HG03558 (cell line): ENCODE results near the gene ZNF557.
"Not testable (repeated sequence)": the region's sequence is repeated elsewhere in the genome, so short reads cannot be mapped to it uniquely, and the experiment has no call there.

Experiments
- ATAC-seq: cut with Tn5 transposase; IDR thresholded peaks from one replicate; pipeline ENCODE4 v1.9.1; 2021; ENCODE audit warnings: moderate number of reproducible peaks; ENCODE audit not compliant: unreplicated experiment; ENCODE audit errors: extremely low read depth

The ZNF557 gene

DNA sequence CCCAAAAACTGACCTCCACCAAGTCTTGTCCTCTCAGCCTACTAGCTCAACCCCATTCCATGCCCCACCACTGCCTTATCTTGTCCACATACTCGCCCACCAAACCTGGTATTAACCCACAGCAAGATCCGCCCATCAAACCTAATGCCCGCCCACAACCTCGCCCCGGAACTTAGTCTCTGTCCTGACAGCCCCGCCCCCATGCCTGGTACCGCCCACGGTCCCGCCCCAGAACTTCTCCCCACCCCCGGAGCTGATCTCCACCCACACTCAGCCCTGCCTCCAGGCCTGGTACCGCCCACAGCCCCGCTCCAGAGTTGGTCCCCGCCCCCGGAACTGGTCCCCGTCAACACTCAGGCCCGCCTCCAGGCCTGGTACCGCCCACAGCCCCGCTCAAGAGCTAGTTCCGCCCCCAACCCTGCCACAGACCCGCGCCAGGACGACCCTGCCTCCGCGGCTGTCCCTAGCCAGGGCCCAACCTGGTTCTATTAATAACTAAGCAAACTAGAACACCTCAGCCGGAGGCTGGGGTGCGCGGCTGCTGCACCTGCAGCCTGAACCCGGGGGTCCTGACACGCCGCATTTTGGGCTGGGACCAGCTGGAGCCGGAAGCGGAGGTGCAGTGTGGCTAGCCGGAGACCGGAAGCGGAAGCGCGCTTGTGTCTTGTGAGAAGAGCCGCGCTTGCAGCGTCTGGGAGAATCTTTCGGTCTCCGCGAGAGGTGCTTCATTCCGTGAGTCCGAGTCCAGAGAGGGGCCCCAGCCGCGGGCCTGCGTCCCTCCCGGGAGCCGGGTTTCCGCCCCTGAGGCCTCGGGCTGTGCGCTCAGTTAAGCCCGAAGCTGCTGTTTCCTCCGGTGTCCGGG, at the start of gene ZNF557:
ZNF557 (plus strand) TSS at position 662 of the 862 bp plus-strand sequence. CDS start 5,372 bp downstream, outside the sequence.
- ATAC-seq: no peak

DNA sequence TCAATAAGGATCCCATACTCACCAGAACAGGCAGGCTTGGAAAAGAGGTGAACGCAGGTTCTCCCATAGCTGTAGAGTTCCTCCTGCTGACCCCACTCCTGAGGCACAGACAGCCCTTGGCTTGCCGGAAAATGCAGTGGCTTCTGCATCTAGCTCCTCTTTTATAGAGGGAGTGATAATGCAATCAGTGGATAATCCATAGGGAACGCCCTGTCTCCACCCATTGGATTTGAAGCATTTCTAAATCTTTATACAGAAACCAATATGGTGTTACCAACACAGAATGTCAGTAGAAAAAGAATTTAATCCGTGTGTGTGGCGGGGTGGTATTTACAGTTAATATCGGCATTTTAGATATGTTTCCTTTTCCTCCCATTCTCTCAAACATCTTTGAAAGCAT, 48.2 kb upstream of the ZNF557 start, which contains the start of gene MBD3L2B:
MBD3L2B (minus strand) TSS at position 101 of the 400 bp plus-strand sequence; CDS start at position 67, 34 bp downstream.
- not testable (repeated sequence) for ATAC-seq

DNA sequence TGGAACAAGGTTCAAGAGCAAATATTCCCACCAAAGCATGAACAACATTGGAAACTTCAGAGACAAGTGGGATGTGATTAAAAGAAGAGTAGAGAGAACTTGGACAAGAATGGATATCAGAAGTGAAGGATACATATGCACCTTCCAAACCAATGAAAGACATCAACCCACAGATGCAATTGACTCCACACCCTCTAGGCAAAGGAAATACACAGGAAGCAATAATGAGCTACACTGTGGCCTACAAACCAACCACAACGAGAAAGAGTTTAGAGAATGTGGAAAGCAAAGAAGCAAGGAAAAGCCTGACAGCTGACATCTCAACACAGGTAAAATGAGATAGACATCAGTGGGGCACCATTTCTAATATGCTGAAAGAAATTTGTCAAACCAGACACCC, 40.7 kb upstream of the ZNF557 start:
- not testable (repeated sequence) for ATAC-seq

DNA sequence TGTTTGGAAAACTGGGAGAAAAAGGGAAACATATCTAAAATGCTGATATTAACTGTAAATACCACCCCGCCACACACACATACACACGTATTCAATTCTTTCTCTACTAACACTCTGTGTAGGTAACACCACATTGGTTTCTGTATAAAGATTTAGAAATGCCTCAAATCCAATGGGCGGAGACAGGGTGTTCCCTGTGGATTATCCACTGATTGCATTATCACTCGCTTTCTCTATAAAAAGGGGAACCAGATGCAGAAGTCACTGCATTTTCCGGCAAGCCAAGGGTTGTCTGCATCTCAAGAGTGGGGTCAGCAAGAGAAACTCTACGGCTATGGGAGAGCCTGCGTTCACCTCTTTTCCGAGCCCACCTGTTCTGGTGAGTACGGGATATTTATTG, 39.2 kb upstream of the ZNF557 start, which contains the start of gene MBD3L5:
MBD3L5 (plus strand) TSS at position 301 of the 400 bp plus-strand sequence; CDS start at position 335, 34 bp downstream.
- not testable (repeated sequence) for ATAC-seq

DNA sequence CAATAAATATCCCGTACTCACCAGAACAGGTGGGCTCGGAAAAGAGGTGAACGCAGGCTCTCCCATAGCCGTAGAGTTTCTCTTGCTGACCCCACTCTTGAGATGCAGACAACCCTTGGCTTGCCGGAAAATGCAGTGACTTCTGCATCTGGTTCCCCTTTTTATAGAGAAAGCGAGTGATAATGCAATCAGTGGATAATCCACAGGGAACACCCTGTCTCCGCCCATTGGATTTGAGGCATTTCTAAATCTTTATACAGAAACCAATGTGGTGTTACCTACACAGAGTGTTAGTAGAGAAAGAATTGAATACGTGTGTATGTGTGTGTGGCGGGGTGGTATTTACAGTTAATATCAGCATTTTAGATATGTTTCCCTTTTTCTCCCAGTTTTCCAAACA, 29.4 kb upstream of the ZNF557 start, which contains the start of gene MBD3L4:
MBD3L4 (minus strand) TSS at position 101 of the 400 bp plus-strand sequence; CDS start at position 66, 35 bp downstream.
- not testable (repeated sequence) for ATAC-seq

DNA sequence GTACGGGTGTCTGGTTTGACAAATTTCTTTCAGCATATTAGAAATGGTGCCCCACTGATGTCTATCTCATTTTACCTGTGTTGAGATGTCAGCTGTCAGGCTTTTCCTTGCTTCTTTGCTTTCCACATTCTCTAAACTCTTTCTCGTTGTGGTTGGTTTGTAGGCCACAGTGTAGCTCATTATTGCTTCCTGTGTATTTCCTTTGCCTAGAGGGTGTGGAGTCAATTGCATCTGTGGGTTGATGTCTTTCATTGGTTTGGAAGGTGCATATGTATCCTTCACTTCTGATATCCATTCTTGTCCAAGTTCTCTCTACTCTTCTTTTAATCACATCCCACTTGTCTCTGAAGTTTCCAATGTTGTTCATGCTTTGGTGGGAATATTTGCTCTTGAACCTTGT, 27.9 kb upstream of the ZNF557 start:
- not testable (repeated sequence) for ATAC-seq

DNA sequence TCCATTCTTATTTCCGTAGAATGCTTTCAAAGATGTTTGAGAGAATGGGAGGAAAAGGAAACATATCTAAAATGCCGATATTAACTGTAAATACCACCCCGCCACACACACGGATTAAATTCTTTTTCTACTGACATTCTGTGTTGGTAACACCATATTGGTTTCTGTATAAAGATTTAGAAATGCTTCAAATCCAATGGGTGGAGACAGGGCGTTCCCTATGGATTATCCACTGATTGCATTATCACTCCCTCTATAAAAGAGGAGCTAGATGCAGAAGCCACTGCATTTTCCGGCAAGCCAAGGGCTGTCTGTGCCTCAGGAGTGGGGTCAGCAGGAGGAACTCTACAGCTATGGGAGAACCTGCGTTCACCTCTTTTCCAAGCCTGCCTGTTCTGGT, 20.5 kb upstream of the ZNF557 start, which contains the start of gene MBD3L2:
MBD3L2 (plus strand) TSS at position 301 of the 400 bp plus-strand sequence; CDS start at position 354, 53 bp downstream.
- ATAC-seq: not testable (repeated sequence)

DNA sequence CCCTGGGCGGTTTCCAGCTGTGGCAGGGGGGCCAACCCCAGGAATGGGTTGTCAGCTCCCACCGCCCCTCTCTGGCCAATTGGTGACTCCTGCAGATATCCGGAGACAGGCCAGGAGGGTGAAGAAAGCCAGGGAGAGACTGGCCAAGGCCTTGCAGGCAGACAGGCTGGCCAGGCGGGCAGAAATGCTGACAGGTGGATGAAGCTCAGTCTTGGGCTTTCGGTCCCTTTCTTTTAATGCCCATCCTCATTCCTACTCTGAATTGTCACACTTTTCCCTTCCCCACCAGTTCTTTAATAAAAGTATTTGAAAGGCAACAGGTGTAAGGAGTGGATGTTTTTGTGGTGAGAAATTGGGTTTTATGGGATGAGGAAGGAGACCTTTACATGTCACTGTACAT, 18.1 kb upstream of the ZNF557 start:
- not testable (repeated sequence) for ATAC-seq

DNA sequence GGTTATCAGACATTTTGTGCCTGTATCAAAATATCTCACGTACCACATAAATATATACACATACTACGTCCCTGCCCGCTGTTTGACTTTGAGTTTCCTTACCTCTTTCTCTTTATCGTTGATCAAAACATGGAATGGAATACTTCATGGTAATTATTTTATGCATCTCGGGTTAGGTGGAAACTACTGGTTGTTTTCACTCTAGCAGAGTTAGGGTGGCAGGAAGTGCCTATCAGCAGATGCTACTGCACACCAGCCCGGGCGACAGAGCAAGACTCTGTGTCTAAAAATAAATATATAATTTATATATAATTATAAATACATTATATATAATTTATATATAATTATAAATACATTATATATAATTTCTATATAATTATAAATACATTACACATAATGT, 16.6 kb upstream of the ZNF557 start:
- ATAC-seq: not testable (repeated sequence)

DNA sequence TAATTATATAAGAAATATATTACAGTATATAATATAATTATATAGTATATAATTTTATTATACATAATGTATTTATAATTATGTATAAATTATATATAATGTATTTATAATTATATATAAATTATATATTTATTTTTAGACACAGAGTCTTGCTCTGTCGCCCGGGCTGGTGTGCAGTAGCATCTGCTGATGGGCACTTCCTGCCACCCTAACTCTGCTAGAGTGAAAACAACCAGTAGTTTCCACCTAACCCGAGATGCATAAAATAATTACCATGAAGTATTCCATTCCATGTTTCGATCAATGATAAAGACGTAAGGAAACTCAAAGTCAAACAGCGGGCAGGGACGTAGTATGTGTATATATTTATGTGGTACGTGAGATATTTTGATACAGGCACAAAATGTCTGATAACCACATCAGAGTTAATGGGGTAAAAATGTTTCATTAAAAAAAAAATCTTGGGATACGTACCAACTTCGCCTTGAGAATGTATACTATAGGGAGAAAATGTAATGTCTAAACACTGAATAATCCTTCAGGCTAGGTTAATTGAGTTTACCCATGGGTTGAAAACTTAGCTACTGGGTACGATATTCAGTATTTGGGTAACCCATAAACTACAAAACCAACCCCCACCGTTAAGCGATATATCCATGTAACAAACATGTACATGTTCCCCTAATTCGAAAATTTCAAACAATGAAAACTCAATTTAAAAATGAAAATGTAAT, 14.7 kb upstream of the ZNF557 start:
- ATAC-seq: not testable (repeated sequence)

DNA sequence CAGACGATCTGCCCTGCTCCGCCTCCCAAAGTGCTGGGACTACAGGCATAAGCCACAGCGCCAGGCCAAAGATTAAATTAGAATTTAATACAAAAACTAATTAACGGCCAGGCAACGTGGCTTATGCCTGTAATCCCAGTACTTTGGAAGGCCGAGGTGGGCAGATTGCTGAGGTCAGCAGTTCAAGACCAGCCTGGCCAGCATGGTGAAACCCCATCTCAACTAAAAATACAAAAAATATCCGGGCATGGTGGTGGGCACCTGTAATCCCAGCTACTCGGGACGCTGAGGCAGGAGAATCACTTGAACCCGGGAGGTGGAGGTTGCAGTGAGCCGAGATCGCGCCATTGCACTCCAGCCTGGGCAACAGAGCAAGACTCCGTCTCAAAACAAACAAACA, 13.8 kb upstream of the ZNF557 start:
- not testable (repeated sequence) for ATAC-seq

DNA sequence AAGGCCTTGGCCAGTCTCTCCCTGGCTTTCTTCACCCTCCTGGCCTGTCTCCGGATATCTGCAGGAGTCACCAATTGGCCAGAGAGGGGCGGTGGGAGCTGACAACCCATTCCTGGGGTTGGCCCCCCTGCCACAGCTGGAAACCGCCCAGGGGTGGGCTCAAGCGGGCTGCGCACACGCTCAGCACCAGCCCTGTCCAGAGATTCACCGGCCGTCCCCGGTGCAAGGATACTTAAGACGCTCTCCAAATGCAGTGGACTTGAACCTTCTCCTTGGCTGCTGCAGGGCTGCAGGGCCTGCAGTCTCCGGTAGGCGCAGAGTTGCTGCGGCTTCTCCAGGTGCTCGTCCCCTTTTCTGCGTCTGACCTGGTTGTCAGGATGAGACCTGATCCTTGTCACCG, 13.1 kb upstream of the ZNF557 start:
- not testable (repeated sequence) for ATAC-seq

DNA sequence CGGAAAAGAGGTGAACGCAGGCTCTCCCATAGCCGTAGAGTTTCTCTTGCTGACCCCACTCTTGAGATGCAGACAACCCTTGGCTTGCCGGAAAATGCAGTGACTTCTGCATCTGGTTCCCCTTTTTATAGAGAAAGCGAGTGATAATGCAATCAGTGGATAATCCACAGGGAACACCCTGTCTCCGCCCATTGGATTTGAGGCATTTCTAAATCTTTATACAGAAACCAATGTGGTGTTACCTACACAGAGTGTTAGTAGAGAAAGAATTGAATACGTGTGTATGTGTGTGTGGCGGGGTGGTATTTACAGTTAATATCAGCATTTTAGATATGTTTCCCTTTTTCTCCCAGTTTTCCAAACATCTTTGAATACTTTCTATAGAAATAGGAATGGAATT, 10.9 kb upstream of the ZNF557 start, which contains the start of gene MBD3L3:
MBD3L3 (minus strand) TSS at position 101 of the 400 bp plus-strand sequence; CDS start at position 30, 71 bp downstream.
- ATAC-seq: not testable (repeated sequence)

DNA sequence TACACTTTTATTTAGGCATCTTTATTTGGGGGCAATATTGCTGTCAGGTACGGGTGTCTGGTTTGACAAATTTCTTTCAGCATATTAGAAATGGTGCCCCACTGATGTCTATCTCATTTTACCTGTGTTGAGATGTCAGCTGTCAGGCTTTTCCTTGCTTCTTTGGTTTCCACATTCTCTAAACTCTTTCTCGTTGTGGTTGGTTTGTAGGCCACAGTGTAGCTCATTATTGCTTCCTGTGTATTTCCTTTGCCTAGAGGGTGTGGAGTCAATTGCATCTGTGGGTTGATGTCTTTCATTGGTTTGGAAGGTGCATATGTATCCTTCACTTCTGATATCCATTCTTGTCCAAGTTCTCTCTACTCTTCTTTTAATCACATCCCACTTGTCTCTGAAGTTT, 9.5 kb upstream of the ZNF557 start:
- ATAC-seq: not testable (repeated sequence)

DNA sequence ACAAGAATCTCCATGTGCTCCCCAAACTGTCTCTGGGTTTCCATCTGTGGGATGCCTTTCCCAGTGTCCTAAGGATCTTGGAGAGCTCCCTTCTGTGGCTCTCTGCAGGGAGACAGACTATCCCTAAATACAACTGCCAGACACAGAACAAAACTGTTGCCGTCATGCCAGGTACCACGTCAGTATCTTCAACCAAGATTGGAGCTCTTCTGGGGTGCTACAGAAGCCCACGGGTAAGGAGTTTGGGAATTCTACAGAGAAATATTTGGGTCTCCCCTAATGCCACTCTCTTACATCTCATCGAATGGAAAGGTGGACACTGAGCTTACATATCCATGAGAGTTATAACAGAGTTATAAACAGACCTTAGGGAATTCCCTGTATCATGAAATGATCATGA, 6.2 kb upstream of the ZNF557 start:
- no peak for ATAC-seq

DNA sequence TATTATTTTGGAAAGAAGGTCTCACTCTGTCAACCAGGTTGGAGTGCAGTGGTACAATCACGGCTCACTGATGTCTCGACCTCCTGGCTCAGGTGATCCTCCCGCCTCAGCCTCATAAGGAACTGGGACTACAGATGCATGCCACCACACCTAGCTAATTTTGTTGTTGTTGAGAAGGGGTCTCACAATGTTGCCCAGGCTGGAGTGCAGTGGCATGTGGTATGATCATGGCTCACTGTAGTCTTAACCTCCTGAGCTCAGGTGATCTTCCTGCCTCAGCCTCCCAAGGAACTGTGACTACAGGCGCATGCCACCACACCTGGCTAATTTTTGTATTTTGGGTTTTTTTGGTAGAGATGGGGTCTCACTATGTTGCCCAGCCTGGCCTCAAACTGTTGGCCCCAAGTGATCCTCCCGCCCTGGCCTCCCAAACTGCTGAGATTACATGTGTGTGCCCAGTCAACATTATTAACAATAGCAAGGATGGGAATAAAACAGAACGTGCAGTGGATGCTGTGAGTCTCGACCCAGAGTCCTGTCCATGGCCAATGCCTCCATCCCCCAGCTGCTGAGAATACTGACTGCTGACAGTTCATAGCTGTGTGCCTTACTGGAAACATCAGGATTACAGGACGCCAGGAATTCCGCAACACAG, 5.6 kb upstream of the ZNF557 start:
- ATAC-seq: no peak

DNA sequence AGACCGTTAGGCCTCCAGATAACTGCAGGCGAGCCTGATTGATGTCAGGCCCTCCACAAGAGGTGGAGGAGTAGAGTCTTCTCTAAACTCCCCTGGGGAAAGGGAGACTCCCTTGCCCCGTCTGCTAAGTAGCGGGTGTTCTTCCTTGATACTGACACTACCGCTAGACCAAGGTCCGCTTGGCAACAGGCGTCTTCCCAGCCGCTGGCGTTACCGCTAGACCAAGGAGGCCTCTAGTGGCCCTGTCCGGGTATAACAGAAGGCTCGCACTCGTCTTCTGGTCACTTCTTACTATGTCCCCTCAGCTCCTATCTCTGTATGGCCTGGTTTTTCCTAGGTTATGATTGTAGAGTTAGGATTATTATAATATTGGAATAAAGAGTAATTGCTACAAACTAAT, 2.4 kb upstream of the ZNF557 start:
- not testable (repeated sequence) for ATAC-seq

DNA sequence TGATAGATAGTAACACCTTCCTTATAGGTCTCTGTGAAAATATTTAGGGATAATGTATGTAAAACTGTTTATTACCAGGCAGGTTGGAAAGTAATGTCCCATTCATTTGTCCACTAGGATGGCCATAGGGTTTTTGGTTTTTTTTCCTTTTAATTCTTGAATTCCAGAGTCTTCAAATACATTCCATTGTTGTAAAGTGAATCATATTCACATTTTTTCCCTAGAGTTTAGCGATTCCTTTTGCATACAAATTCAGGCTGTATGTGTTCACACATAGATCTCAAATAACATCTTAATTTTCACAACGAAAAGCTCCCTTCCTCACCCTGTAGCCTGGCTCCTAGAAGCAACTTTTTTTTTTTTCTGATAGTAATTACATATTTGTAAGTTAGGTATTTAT, 1.8 kb upstream of the ZNF557 start:
- ATAC-seq: no peak

DNA sequence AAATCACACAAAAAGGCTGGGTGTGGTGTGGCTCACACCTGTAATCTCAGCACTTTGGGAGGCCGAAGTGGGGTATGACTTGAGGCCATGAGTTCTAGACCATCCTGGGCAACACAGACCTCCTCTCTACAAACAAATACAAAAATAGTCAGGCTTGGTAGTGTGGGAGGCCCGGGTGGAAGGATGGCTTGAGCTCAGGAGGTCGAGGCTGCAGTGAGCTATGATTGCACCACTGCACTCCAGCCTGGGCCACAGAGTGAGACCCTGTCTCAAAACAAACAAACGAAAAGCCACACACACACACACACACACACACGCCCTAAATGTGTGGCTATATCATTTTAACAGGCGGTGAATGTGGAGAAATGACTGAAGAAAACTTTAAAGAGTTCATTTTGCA, 904 bp upstream of the ZNF557 start:
- no peak for ATAC-seq

DNA sequence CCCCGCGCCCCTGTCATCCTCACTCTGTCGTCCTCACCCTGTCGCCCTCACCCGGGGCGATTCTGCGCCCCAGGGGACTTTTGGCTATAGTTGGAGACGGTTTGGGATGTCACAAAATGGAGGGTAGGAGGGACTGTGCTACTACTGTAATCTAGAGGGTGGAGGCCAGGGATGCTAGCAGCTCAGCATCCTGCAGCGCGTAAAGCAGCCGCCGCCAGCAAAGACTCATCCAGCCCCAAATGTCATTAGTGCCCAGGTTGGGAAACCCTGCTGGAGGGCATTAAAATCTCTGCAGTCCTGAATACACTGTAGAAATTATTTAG, 362 bp downstream of the ZNF557 start:
- no peak for ATAC-seq
